Liver (tissue), 9 donors: Measurements from ENCODE around the gene FXYD7. TPM values are rescaled to one million over a fixed set of nuclear protein-coding genes. Genes with fewer than 3 reads are reported as not detected.

ENCODE experiments used
- DNase-seq: peaks from one replicate; pipeline ENCODE4 v3.0.0-alpha.2; 2017; ENCODE audit warnings: low spot score
- H3K27ac ChIP-seq, 2 donors: one replicate each; pipeline ENCODE4 v1.7.0; 2013; ENCODE audit warnings: inconsistent platforms in 2 of 2, low read length in 2 of 2, control low read depth in 1 of 2, low read depth in 1 of 2, mild to moderate bottlenecking in 1 of 2
- H3K27me3 ChIP-seq, 4 donors: one replicate each; pipeline versions ENCODE4 v1.6.1 to v1.7.0; 2013; ENCODE audit warnings: low read length in 3 of 4, inconsistent platforms in 1 of 4, mild to moderate bottlenecking in 1 of 4, moderate library complexity in 1 of 4; ENCODE audit not compliant: control insufficient read depth in 4 of 4, insufficient read depth in 4 of 4
- H3K36me3 ChIP-seq, 4 donors: one replicate each; pipeline versions ENCODE4 v1.6.1 to v1.7.0; 2013; ENCODE audit warnings: low read length in 3 of 4, mild to moderate bottlenecking in 3 of 4, low read depth in 1 of 4, moderate library complexity in 1 of 4; ENCODE audit not compliant: control insufficient read depth in 4 of 4, insufficient read depth in 3 of 4
- H3K4me1 ChIP-seq, 4 donors: one replicate each; pipeline versions ENCODE4 v1.6.1 to v1.7.0; 2013; ENCODE audit warnings: low read length in 3 of 4, mild to moderate bottlenecking in 3 of 4, moderate library complexity in 1 of 4; ENCODE audit not compliant: control insufficient read depth in 4 of 4, insufficient read depth in 4 of 4
- H3K4me3 ChIP-seq, 3 donors: one replicate each; pipeline versions ENCODE4 v1.6.1 to v1.7.0; 2013; ENCODE audit warnings: low read length in 3 of 3, control low read depth in 1 of 3, low read depth in 1 of 3, mild to moderate bottlenecking in 1 of 3
- H3K9ac ChIP-seq, 2 donors: one replicate each; pipeline ENCODE4 v1.7.0; 2013; ENCODE audit warnings: low read length in 2 of 2, mild to moderate bottlenecking in 2 of 2, moderate library complexity in 2 of 2, control low read depth in 1 of 2, low read depth in 1 of 2
- H3K9me3 ChIP-seq, 4 donors: one replicate each; pipeline versions ENCODE4 v1.6.1 to v1.7.0; 2013; ENCODE audit warnings: low read length in 3 of 4; ENCODE audit not compliant: control insufficient read depth in 4 of 4
- ATF3 ChIP-seq: IDR thresholded peaks from 2 replicates; pipeline ENCODE4 v1.6.1; 2016; ENCODE audit warnings: antibody characterized with exemption
- CTCF ChIP-seq: fragments of 150-350 bp; IDR thresholded peaks from 2 replicates; pipeline ENCODE4 v1.5.1; 2017; ENCODE audit warnings: improper control_type of control experiment, low read depth, low read length; ENCODE audit not compliant: missing input control
- EGR1 ChIP-seq, 2 donors: IDR thresholded peaks; 2 replicates each; pipeline ENCODE4 v1.6.1; 2016 to 2018; ENCODE audit warnings: antibody characterized with exemption in 2 of 2, low read depth in 2 of 2
- FOXA2 ChIP-seq: IDR thresholded peaks from 2 replicates; pipeline ENCODE4 v1.6.1; 2016; ENCODE audit warnings: antibody characterized with exemption
- GABPA ChIP-seq, 2 donors: IDR thresholded peaks in 1 of 2; conservative IDR thresholded peaks in 1 of 2; 2 replicates each; pipeline ENCODE4 v1.6.1; 2016; ENCODE audit warnings: antibody characterized with exemption in 2 of 2, mild to moderate bottlenecking in 1 of 2, moderate library complexity in 1 of 2
- HNF4A ChIP-seq, 2 donors: conservative IDR thresholded peaks; 2 replicates each; pipeline ENCODE4 v1.6.1; 2016; ENCODE audit warnings: antibody characterized with exemption in 2 of 2, mild to moderate bottlenecking in 2 of 2
- HNF4G ChIP-seq: IDR thresholded peaks from 2 replicates; pipeline ENCODE4 v1.6.1; 2016; ENCODE audit warnings: antibody characterized with exemption
- JUND ChIP-seq, 2 donors: IDR thresholded peaks; 2 replicates each; pipeline ENCODE4 v1.6.1; 2016; ENCODE audit warnings: antibody characterized with exemption in 2 of 2
- MAX ChIP-seq: IDR thresholded peaks from 2 replicates; pipeline ENCODE4 v1.6.1; 2016; ENCODE audit warnings: antibody characterized with exemption
- NR2F2 ChIP-seq: IDR thresholded peaks from 2 replicates; pipeline ENCODE4 v1.6.1; 2016; ENCODE audit warnings: antibody characterized with exemption
- RAD21 ChIP-seq, 2 donors: IDR thresholded peaks; 2 replicates each; pipeline ENCODE4 v1.6.1; 2016; ENCODE audit warnings: antibody characterized with exemption in 2 of 2, mild to moderate bottlenecking in 2 of 2
- REST ChIP-seq: IDR thresholded peaks from 2 replicates; pipeline ENCODE4 v1.6.1; 2016; ENCODE audit warnings: antibody characterized with exemption, mild to moderate bottlenecking
- RXRA ChIP-seq, 2 donors: IDR thresholded peaks; 2 replicates each; pipeline ENCODE4 v1.6.1; 2017 to 2018; ENCODE audit warnings: antibody characterized with exemption in 2 of 2, mild to moderate bottlenecking in 1 of 2
- SP1 ChIP-seq: IDR thresholded peaks from 2 replicates; pipeline ENCODE4 v1.6.1; 2018; ENCODE audit warnings: antibody characterized with exemption, mild to moderate bottlenecking
- TAF1 ChIP-seq: conservative IDR thresholded peaks from 2 replicates; pipeline ENCODE4 v1.6.1; 2016; ENCODE audit warnings: antibody characterized with exemption, mild to moderate bottlenecking
- ZBTB33 ChIP-seq: IDR thresholded peaks from 2 replicates; pipeline ENCODE4 v1.6.1; 2016; ENCODE audit warnings: antibody characterized with exemption
- WGBS: extraction: QIAGEN DNeasy Blood & Tissue Kit; methylation state at CpG from one replicate; pipeline ENCODE4 v1.1.7; 2013; 5-methylcytosine and 5-hydroxymethylcytosine counted together
- polyA plus RNA-seq, 2 donors: library from polyadenylated mRNA; stranded (reverse) in 1 of 2; unstranded in 1 of 2; fragments of 200-250 nt in 1 of 2; fragments of >200 nt in 1 of 2; fragmentation: Nextera tagmentation in 1 of 2; extraction: Ambion mirVana in 1 of 2; gene quantifications; one replicate each; pipeline versions ENCODE4 v1.2.1 to v1.2.3, GENCODE V29; 2013 to 2015
- total RNA-seq, 2 donors: library from RNA; depleted of rRNA; stranded (reverse); fragments of >200 nt; gene quantifications; one replicate each; pipeline ENCODE4 v1.2.3, GENCODE V29; 2014
- donor health status: healthy.
- donor health status: healthy.
- donor health status: healthy.
- donor health status: healthy.
- donor health status: healthy.

The FXYD7 gene
- total and polyA plus RNA-seq, 4 donors = 0.08 to 0.09 TPM; not detected in 2

- Histone ChIP-seq H3K27me3 (no peaks in the 10 kb centered on the region), H3K9ac (no peak overlapping the region), H3K4me3 (no peak overlapping the region), H3K9me3 (no peaks in the 10 kb centered on the region), H3K36me3 (no peaks in the 10 kb centered on the region), H3K27ac (no peak overlapping the region), H3K4me1 (no peaks in the 10 kb centered on the region)
- no peak for DNase-seq
- 96% methylated on average over 1 of the region's 1 CpG for WGBS
- TF ChIP-seq REST (no peak), GABPA (IDR thresholded peaks at IDR 0.05 in 1 of 2, conservative IDR thresholded peaks at IDR 0.05 in 1 of 2) (no peak), FOXA2 (no peak), ZBTB33 (no peak), SP1 (no peak), RXRA (IDR thresholded peaks at IDR 0.05) (no peak), HNF4A (conservative IDR thresholded peaks at IDR 0.05) (no peak), NR2F2 (no peak), ATF3 (no peak), JUND (IDR thresholded peaks at IDR 0.05) (no peak), HNF4G (no peak), RAD21 (IDR thresholded peaks at IDR 0.05) (no peak)
These were observed 41.2 kb downstream of the FXYD7 start for GRCh38 chr19:35184267-35184666.

- DNase-seq = no peak
- no peaks in the 10 kb centered on the region for H3K27me3 ChIP-seq
- 76% methylated on average over 2 of the region's 2 CpGs for WGBS
- no peak for TF ChIP-seq HNF4A (conservative IDR thresholded peaks at IDR 0.05)
- TF ChIP-seq TAF1 = no peak
- no peak for TF ChIP-seq CTCF
- no peak for TF ChIP-seq EGR1 (IDR thresholded peaks at IDR 0.05; ENCODE audit: low read depth in 2 of 2)
- no peak for TF ChIP-seq ATF3
- TF ChIP-seq JUND (IDR thresholded peaks at IDR 0.05) = no peak
- no peak for TF ChIP-seq MAX
- no peak for TF ChIP-seq RAD21 (IDR thresholded peaks at IDR 0.05)
- H3K4me1 ChIP-seq = no peaks in the 10 kb centered on the region
- no peaks in the 10 kb centered on the region for H3K9me3 ChIP-seq
- no peak overlapping the region for H3K27ac ChIP-seq
- H3K4me3 ChIP-seq = no peak overlapping the region
- H3K9ac ChIP-seq = no peak overlapping the region
- H3K36me3 ChIP-seq = no peaks in the 10 kb centered on the region
These were observed 41.8 kb downstream of the FXYD7 start for GRCh38 chr19:35184884-35185283.
